HEK293 (cell line): ENCODE results near the gene NEK7.

Source experiments
- CTCF ChIA-PET: fragments of 350-600 bp; formaldehyde crosslinking; extraction: SDS; loops from one replicate; lab custom pipeline; 2021; ENCODE audit warnings: antibody characterized with exemption; lab: Yijun Ruan, JAX
- POLR2A ChIA-PET: fragments of 300-600 bp; formaldehyde crosslinking; extraction: SDS; loops from one replicate; lab custom pipeline; 2020; ENCODE audit warnings: antibody characterized with exemption, inconsistent platforms; lab: Yijun Ruan, JAX
- H3K27ac ChIP-seq: fragments of 200-500 bp; sonication (Bioruptor generic); 2 replicates; pipeline ENCODE4 v1.5.1; 2014; ENCODE audit warnings: low read depth, low read length, control low read depth, inconsistent platforms; ENCODE audit errors: extremely low read depth
- H3K36me3 ChIP-seq, 2 experiments: fragments of 200-500 bp in 1 of 2; sonication (Bioruptor generic) in 1 of 2; 1 replicate in 1 of 2; 2 replicates in 1 of 2; pipeline ENCODE4 v1.5.1; 2014 to 2017; ENCODE audit warnings: inconsistent platforms in 2 of 2, low read length in 2 of 2; ENCODE audit not compliant: control insufficient read depth in 2 of 2, insufficient read depth in 1 of 2
- H3K4me1 ChIP-seq: fragments of 200-500 bp; sonication (Bioruptor generic); 2 replicates; pipeline ENCODE4 v1.5.1; 2014; ENCODE audit warnings: mild to moderate bottlenecking, low read length, inconsistent platforms; ENCODE audit not compliant: control insufficient read depth, insufficient read depth
- H3K4me3 ChIP-seq: 2 replicates; pipeline ENCODE4 v1.5.1; 2011; ENCODE audit warnings: low read depth, mild to moderate bottlenecking, control low read depth, low read length, moderate library complexity
- H3K9me3 ChIP-seq: fragments of 200-500 bp; sonication (Bioruptor generic); 2 replicates; pipeline ENCODE4 v1.5.1; 2014; ENCODE audit warnings: low read depth, low read length, inconsistent platforms; ENCODE audit not compliant: control insufficient read depth, insufficient read depth
- EGR2 ChIP-seq: fragments of 450-650 bp; formaldehyde crosslinking; IDR thresholded peaks from 2 replicates; pipeline ENCODE4 v1.5.1; 2016; ENCODE audit warnings: low read depth, missing biosample characterization, missing genetic modification characterization
- HOXC10 ChIP-seq: sonication (generic); formaldehyde crosslinking; IDR thresholded peaks from 2 replicates; pipeline ENCODE4 v1.8.1; 2023; ENCODE audit warnings: mild to moderate bottlenecking, missing genetic modification reagents
- KLF8 ChIP-seq: fragments of 450-650 bp; formaldehyde crosslinking; IDR thresholded peaks from 2 replicates; pipeline ENCODE4 v1.5.1; 2016; ENCODE audit warnings: missing biosample characterization, missing genetic modification characterization
- MZF1 ChIP-seq: fragments of 450-650 bp; formaldehyde crosslinking; IDR thresholded peaks from 2 replicates; pipeline ENCODE4 v1.5.1; 2017; ENCODE audit warnings: missing biosample characterization, missing genetic modification characterization, borderline replicate concordance
- PRDM4 ChIP-seq: fragments of 450-650 bp; formaldehyde crosslinking; IDR thresholded peaks from 2 replicates; pipeline ENCODE4 v1.5.1; 2017; ENCODE audit warnings: missing biosample characterization, missing genetic modification characterization
- SP7 ChIP-seq: fragments of 450-650 bp; formaldehyde crosslinking; IDR thresholded peaks from 2 replicates; pipeline ENCODE4 v1.5.1; 2016; ENCODE audit warnings: missing biosample characterization, missing genetic modification characterization
- YY1 ChIP-seq: fragments of 450-650 bp; formaldehyde crosslinking; IDR thresholded peaks from 2 replicates; pipeline ENCODE4 v1.5.1; 2018; ENCODE audit warnings: missing biosample characterization, missing genetic modification characterization
- ZBTB26 ChIP-seq: fragments of 450-650 bp; formaldehyde crosslinking; optimal IDR thresholded peaks from 2 replicates; pipeline ENCODE3; 2016; ENCODE audit warnings: missing biosample characterization, mild to moderate bottlenecking, missing genetic modification characterization
- ZBTB44 ChIP-seq: fragments of 450-650 bp; IDR thresholded peaks from 2 replicates; pipeline ENCODE4 v1.5.1; 2018; ENCODE audit warnings: missing biosample characterization, mild to moderate bottlenecking, missing genetic modification characterization
- ZFP69B ChIP-seq: fragments of 450-650 bp; formaldehyde crosslinking; IDR thresholded peaks from 2 replicates; pipeline ENCODE4 v1.5.1; 2016; ENCODE audit warnings: missing biosample characterization, missing genetic modification characterization
- ZNF169 ChIP-seq: fragments of 450-650 bp; formaldehyde crosslinking; IDR thresholded peaks from 2 replicates; pipeline ENCODE4 v1.5.1; 2016; ENCODE audit warnings: missing biosample characterization, missing genetic modification characterization
- ZNF184 ChIP-seq: fragments of 450-650 bp; IDR thresholded peaks from 2 replicates; pipeline ENCODE4 v1.5.1; 2018; ENCODE audit warnings: missing biosample characterization, mild to moderate bottlenecking, missing genetic modification characterization
- ZNF2 ChIP-seq: fragments of 450-650 bp; formaldehyde crosslinking; IDR thresholded peaks from 2 replicates; pipeline ENCODE4 v1.5.1; 2016; ENCODE audit warnings: missing biosample characterization, missing genetic modification characterization
- ZNF394 ChIP-seq: fragments of 450-650 bp; formaldehyde crosslinking; IDR thresholded peaks from 2 replicates; pipeline ENCODE4 v1.5.1; 2016; ENCODE audit warnings: missing biosample characterization, missing genetic modification characterization, mild to moderate bottlenecking, moderate library complexity, borderline replicate concordance
- ZNF416 ChIP-seq: fragments of 450-650 bp; formaldehyde crosslinking; IDR thresholded peaks from 2 replicates; pipeline ENCODE4 v1.5.1; 2016; ENCODE audit warnings: missing biosample characterization, missing genetic modification characterization
- ZNF48 ChIP-seq: fragments of 450-650 bp; formaldehyde crosslinking; IDR thresholded peaks from 2 replicates; pipeline ENCODE4 v1.5.1; 2016; ENCODE audit warnings: missing biosample characterization, missing genetic modification characterization
- ZNF529 ChIP-seq: fragments of 450-650 bp; formaldehyde crosslinking; IDR thresholded peaks from 2 replicates; pipeline ENCODE4 v1.5.1; 2017; ENCODE audit warnings: missing genetic modification characterization, missing biosample characterization; ENCODE audit not compliant: insufficient replicate concordance
- ZNF560 ChIP-seq: fragments of 450-650 bp; formaldehyde crosslinking; IDR thresholded peaks from 2 replicates; pipeline ENCODE4 v1.5.1; 2017; ENCODE audit warnings: missing biosample characterization, missing genetic modification characterization, borderline replicate concordance
- ZNF707 ChIP-seq: fragments of 450-650 bp; formaldehyde crosslinking; IDR thresholded peaks from 2 replicates; pipeline ENCODE4 v1.5.1; 2016; ENCODE audit warnings: missing biosample characterization, missing genetic modification characterization
- ZNF747 ChIP-seq: fragments of 450-650 bp; formaldehyde crosslinking; IDR thresholded peaks from 2 replicates; pipeline ENCODE4 v1.5.1; 2016; ENCODE audit warnings: missing biosample characterization, missing genetic modification characterization
- ZNF830 ChIP-seq: fragments of 450-650 bp; IDR thresholded peaks from 2 replicates; pipeline ENCODE4 v1.5.0; 2018; ENCODE audit warnings: missing biosample characterization, missing genetic modification characterization, low read depth, mild to moderate bottlenecking, moderate library complexity
- TF ChIP-seq, protein P1 (sequence below): fragments of 450-650 bp; formaldehyde crosslinking; IDR thresholded peaks from 2 replicates; pipeline ENCODE4 v1.5.1; 2016; ENCODE audit warnings: missing biosample characterization, missing genetic modification characterization

NEK7 gene

DNA sequence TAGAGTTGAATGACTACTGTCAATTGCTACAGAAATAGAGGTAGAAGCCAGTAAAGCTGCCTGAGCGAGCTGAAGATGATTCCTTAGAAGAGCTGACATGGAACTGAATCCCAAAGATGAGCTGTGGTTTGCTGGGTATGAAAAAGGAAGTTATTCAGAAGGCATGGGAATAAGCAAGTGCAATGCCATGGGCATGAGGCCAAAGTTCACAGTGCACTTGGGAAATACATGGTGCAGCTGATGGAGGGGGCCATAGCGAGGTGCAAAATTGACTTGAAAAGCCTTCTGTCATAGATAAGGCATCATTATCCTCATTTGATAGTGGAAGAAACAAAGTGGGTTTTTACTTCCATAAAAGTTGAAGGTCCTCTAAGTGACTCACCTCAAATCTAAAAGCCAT, 88.6 kb downstream of the NEK7 start (continued):
- TF ChIP-seq, protein P1, sequence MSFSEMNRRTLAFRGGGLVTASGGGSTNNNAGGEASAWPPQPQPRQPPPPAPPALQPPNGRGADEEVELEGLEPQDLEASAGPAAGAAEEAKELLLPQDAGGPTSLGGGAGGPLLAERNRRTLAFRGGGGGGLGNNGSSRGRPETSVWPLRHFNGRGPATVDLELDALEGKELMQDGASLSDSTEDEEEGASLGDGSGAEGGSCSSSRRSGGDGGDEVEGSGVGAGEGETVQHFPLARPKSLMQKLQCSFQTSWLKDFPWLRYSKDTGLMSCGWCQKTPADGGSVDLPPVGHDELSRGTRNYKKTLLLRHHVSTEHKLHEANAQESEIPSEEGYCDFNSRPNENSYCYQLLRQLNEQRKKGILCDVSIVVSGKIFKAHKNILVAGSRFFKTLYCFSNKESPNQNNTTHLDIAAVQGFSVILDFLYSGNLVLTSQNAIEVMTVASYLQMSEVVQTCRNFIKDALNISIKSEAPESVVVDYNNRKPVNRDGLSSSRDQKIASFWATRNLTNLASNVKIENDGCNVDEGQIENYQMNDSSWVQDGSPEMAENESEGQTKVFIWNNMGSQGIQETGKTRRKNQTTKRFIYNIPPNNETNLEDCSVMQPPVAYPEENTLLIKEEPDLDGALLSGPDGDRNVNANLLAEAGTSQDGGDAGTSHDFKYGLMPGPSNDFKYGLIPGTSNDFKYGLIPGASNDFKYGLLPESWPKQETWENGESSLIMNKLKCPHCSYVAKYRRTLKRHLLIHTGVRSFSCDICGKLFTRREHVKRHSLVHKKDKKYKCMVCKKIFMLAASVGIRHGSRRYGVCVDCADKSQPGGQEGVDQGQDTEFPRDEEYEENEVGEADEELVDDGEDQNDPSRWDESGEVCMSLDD = no peak
- TF ChIP-seq ZNF830 = no peak
- TF ChIP-seq HOXC10 (CRISPR knock-in tag) = no peak

DNA sequence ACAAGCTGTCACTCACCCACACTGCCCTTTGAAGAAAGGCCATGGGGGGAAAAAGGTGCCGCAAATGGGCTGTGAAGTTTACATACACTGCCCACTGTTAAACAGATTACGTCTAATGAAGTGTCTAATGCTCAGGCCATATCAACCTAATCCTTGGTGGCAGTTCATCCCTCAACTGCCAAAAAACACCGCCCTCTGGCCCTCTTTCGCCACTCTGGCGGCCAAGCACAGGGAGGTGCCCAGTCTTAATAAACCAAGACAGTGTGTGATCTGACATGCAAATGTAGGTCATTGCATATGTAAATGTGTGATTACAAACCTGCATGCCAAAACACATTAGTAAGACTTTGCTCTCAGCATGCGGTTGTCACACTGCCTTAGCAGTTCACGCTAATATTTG, 89.5 kb downstream of the NEK7 start:
- Histone ChIP-seq H3K36me3 (no peaks in the 10 kb centered on the region), H3K27ac (no peak overlapping the region), H3K4me1 (no peaks in the 10 kb centered on the region), H3K9me3 (no peaks in the 10 kb centered on the region), H3K4me3 (no peak overlapping the region)
- CTCF ChIA-PET = no interaction called here
- POLR2A ChIA-PET = no interaction called here
- TF ChIP-seq ZNF184 (tag by site-specific recombination) (no peak), MZF1 (no peak), ZNF416 (no peak)

GRCh38 chr1:198253259-198253658, 96.5 kb downstream of the NEK7 start:
- no peak overlapping the region for H3K4me3 ChIP-seq
- H3K4me1 ChIP-seq = no peaks in the 10 kb centered on the region
- ChIA-PET POLR2A (no interaction called here), CTCF (no interaction called here)
- no peaks in the 10 kb centered on the region for H3K36me3 ChIP-seq
- no peaks in the 10 kb centered on the region for H3K9me3 ChIP-seq
- TF ChIP-seq ZNF560 (tag by site-specific recombination) (no peak), ZNF48 (no peak), ZNF529 (tag by site-specific recombination) (no peak), EGR2 (tag by site-specific recombination) (no peak), ZNF394 (no peak), SP7 (tag by site-specific recombination) (no peak), KLF8 (tag by site-specific recombination) (no peak), ZBTB26 (tag by site-specific recombination) (no peak), ZBTB44 (tag by site-specific recombination) (no peak), ZNF2 (tag by site-specific recombination) (no peak), YY1 (no peak), ZNF747 (tag by site-specific recombination) (no peak), ZNF169 (tag by site-specific recombination) (no peak), PRDM4 (no peak), ZNF707 (tag by site-specific recombination) (no peak), ZFP69B (tag by site-specific recombination) (no peak)
- no peak overlapping the region for H3K27ac ChIP-seq
